Keratinocyte (primary cell): ENCODE data around the gene KIF11.

Experiments
- CTCF ChIP-seq, 3 experiments: IDR thresholded peaks in 1 of 3; conservative IDR thresholded peaks in 1 of 3; optimal IDR thresholded peaks in 1 of 3; 2 replicates in 2 of 3; 3 replicates in 1 of 3; pipeline versions ENCODE3 to v1.5.1; 2011; ENCODE audit warnings: low read length in 3 of 3, mild to moderate bottlenecking in 3 of 3, moderate library complexity in 2 of 3, control low read depth in 1 of 3, inconsistent platforms in 1 of 3; ENCODE audit not compliant: insufficient read depth in 2 of 3; ENCODE audit errors: extremely low read depth in 1 of 3
- EZH2 ChIP-seq: IDR thresholded peaks from one replicate; pipeline ENCODE4 v1.6.1; 2012; ENCODE audit warnings: inconsistent platforms, mild to moderate bottlenecking, low read length, moderate library complexity

GRCh38 chr10:92689663-92690210 is 96.8 kb downstream of the KIF11 start, which contains the start of gene HHEX:
- TF ChIP-seq CTCF (optimal IDR thresholded peaks at IDR 0.05 in 1 of 3, IDR thresholded peaks at IDR 0.05 in 1 of 3, conservative IDR thresholded peaks at IDR 0.05 in 1 of 3; ENCODE audit: extremely low read depth in 1 of 3, insufficient read depth in 2 of 3, low read length in 3 of 3) (no peak), EZH2 (no peak)
